Embryonic facial prominence (tissue), 1 donor: ENCODE measurements around the gene TRPM5.
A peak's percentile ranks its signal among the peaks of the same experiment; 100 is the strongest.

Source experiments
- DNase-seq: peaks from one replicate; pipeline ENCODE4 v3.0.0-alpha.2; 2016; ENCODE audit errors: extremely low spot score

Gene TRPM5

GRCh38 chr11:2421226-2421994, 22.9 kb downstream of the TRPM5 start:
- DNase-seq = no peak

GRCh38 chr11:2420502-2421225, 23.6 kb downstream of the TRPM5 start:
- peak; percentile 60 for DNase-seq

GRCh38 chr11:2419638-2420501, 24.4 kb downstream of the TRPM5 start:
- DNase-seq = peak; percentile 43

GRCh38 chr11:2418693-2419360, 25.5 kb downstream of the TRPM5 start:
- DNase-seq = no peak

- DNase-seq = no peak
Observed at GRCh38 chr11:2417856-2418692, 26.2 kb downstream of the TRPM5 start.

- DNase-seq = no peak
Observed at GRCh38 chr11:2416765-2417164, 27.5 kb downstream of the TRPM5 start.

- no peak for DNase-seq
Observed at GRCh38 chr11:2415601-2416380, 28.5 kb downstream of the TRPM5 start.

GRCh38 chr11:2415171-2415570, 29.1 kb downstream of the TRPM5 start:
- DNase-seq = no peak

GRCh38 chr11:2414616-2415015, 29.7 kb downstream of the TRPM5 start:
- DNase-seq = no peak

GRCh38 chr11:2413742-2414579, 30.4 kb downstream of the TRPM5 start:
- DNase-seq = no peak

GRCh38 chr11:2412323-2412722, 32.0 kb downstream of the TRPM5 start:
- no peak for DNase-seq

- no peak for DNase-seq
Observed at GRCh38 chr11:2411446-2412305, 32.6 kb downstream of the TRPM5 start.

- no peak for DNase-seq
Observed at GRCh38 chr11:2410616-2411015, 33.7 kb downstream of the TRPM5 start.

GRCh38 chr11:2409611-2410468, 34.5 kb downstream of the TRPM5 start:
- no peak for DNase-seq

GRCh38 chr11:2409126-2409525, 35.2 kb downstream of the TRPM5 start:
- no peak for DNase-seq

GRCh38 chr11:2408671-2409070, 35.6 kb downstream of the TRPM5 start:
- no peak for DNase-seq

- no peak for DNase-seq
Observed at GRCh38 chr11:2406878-2407410, 37.4 kb downstream of the TRPM5 start.
